GM20431 (cell line): ENCODE data around the gene ADGRG1.

Source experiments
- in situ Hi-C: fragments of 300-500 bp; cut with MseI, MboI; formaldehyde crosslinking; loops from one replicate; pipeline ENCODE4 v1.15.0; 2020; ENCODE audit warnings: low sequenced_read_pairs; ENCODE audit not compliant: unreplicated experiment

The ADGRG1 gene

DNA sequence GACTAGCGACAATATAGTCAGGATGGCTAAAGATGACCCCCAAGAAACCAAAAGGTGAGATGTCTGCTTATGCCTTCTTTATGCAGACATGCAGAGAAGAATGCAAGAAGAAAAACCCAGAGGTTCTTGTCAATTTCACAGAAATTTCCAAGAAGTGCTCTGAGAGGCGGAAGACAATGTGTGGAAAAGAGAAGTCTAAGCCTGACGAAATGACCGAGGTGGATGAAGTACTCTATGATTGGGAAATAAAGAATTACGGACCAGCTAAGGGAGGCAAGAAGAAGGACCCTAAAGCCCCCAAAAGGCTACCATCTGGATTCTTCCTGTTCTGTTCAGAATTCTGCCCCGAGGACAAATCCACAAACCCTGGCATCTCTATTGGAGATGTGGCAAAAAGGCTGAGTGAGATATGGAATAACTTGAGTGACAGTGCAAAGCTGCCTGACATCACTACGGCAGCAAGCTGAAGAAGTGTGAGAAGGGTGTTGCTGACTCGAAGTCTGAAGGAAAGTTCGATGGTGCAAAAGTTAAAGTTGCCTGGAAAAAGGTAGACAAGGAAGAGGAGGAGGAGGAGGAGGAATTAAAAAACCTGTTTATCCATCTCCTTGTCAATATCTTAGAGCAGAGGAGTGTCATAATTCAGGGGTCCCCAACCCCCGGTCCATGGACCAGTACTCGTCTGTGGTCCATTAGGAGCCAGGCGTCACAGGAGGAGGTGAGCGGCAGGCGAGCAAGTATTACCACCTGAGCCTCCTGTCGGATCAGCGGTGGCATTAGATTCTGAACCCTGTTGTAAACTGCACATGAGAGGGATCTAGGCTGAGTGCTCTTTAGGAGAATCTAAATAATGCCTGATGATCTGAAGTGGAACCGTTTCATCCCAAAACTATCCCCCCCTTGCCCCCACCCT is 25.1 kb upstream of the ADGRG1 start:
- in situ Hi-C loops, result no loop called here

DNA sequence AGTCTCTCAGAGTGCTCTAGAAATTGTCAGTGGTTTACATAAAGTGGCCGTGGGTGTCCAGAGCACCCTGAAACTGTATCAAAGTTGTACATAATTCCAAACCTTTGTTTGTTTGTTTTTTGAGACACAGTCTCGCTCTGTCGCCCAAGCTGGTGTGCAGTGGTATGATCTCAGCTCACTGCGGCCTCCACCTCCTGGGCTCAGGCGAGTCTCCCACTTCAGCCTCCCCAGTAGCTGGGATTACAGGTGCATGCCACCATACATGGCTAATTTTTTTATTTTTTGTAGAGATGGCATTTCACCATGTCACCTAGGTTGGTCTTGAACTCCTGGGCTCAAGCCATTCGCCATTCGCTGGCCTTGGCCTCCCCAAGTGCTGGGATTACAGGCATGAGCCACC is 24.3 kb upstream of the ADGRG1 start:
- in situ Hi-C loops, result no loop called here

DNA sequence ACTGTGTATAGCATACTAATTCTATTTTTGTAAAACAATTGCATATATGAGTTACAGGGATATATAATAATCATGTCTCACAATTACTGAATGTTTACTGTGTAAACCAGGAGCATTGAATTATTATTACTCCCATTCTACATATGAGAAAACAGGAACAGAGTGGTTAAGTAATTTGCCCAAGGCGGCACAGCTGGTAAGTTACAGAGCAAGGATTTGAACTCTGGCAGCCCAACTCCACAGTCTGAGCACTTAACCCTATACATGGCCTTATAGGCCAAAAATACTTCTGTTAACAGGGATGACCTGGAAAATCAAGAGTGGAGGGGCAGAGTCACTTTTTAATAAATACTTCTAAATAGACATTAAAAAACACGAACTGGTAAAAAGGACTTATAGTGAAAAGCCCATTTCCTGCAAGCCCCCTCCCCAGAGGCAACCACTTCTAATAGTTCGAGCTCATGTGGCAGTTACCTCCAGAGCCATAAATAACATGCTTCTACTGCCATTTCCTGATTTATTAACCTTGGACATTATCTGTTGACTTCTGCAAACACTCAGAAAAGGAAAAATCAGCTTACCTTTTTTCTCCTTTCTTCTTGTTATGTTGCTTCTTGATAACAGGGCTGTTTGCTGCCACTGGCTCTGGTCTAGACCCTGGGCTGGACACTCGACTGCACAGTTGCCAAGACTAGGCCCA is 22.1 kb upstream of the ADGRG1 start:
- in situ Hi-C loops, result no loop called here

DNA sequence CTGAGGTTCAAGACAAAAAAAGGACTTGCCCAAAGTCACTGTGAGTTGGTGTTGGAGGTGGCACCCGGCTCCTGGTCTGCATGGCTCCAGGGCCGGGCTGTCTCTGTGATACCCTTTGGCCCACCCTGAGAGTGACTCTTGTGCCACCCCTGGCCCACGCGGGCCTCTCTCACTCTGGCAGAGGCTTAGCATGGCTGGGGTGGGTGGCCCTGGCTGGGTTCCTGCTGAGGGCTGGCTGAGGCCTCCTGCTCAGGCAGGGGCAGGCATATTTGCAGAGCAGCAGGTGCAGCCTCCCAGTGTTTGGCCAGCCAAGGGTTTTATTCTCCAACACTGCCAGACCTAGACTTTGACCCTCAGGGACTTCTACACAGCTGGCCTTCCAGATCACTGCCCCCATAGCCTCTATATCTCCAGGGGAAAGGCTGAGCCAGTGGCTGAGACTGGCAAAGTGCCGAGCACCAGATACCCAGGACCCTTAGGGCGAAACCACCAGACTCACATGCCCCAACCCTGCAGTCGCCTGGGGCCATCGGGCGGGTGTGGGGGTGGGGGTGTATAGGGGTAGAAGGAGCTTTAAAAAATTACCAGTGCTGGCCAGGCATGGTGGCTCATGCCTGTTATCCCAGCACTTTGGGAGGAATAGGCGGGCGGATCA is 21.5 kb upstream of the ADGRG1 start:
- in situ Hi-C loops, result no loop called here

DNA sequence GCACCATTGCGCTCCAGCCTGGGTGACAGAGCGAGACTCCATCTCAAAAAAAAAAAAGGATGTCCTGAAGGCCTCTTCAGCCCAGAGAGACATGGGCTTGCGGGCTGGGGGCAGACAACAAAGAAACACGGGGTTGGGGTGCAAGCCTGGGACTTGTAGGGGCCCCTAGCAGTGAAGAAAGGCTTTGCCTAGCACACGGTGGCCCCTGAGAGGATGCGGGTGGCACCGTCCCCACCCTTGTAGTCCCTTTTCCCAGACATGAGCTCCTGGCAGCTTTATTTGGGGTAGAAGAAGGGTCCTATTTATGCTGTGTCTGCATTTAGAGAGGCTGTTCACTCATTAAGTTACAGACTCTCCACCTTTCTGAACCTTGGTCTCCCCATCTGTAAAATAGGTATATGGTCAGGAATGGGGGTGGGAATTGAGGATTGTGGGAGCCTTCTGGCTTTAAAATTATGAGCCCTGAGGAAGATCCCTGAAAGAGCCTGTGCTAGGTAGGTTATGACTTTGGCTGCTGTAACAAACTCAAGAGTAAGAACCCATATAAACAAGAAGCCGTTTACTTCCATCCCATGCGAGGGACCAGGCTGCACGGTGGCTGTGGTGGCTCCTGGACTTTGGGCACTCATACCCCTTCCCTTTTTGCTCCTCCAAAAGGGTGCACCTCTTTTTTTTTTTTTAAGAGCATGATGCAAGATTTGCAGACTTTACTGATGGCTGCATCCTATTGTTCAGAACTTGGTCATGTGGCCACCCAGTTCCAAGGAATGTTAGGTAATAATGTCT is 20.6 kb upstream of the ADGRG1 start:
- in situ Hi-C loops, result no loop called here

DNA sequence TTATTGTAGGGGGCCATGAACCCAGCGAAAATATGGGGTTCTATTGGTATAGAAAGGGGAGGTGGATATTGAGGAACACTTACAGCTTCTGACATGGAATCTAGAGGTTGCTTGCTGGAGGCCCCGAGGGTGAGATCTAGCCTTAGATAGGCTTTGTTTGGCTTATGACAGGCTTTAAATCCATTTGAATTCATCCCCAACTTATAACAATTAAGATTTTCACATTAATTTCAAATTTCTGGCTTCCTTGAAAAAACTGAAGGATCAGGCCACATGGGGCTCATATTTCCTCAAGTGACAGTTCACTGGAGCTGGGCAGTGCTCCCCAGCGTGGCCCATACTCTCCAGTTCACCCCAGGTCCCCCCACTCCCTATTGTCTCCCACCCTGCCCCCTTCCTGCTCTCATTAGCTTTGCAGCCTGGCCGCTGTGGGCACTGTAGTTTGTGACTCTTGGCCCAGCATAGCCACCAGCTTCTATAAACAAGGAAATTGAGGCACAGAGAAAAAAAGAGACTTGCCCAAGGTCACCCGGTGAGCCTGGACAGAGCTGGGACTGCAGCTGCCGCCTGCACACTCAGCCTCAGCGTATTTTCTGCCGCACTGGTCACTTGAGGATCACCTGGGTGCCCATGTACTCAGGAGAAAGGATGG is 19.8 kb upstream of the ADGRG1 start:
- in situ Hi-C loops, result no loop called here

DNA sequence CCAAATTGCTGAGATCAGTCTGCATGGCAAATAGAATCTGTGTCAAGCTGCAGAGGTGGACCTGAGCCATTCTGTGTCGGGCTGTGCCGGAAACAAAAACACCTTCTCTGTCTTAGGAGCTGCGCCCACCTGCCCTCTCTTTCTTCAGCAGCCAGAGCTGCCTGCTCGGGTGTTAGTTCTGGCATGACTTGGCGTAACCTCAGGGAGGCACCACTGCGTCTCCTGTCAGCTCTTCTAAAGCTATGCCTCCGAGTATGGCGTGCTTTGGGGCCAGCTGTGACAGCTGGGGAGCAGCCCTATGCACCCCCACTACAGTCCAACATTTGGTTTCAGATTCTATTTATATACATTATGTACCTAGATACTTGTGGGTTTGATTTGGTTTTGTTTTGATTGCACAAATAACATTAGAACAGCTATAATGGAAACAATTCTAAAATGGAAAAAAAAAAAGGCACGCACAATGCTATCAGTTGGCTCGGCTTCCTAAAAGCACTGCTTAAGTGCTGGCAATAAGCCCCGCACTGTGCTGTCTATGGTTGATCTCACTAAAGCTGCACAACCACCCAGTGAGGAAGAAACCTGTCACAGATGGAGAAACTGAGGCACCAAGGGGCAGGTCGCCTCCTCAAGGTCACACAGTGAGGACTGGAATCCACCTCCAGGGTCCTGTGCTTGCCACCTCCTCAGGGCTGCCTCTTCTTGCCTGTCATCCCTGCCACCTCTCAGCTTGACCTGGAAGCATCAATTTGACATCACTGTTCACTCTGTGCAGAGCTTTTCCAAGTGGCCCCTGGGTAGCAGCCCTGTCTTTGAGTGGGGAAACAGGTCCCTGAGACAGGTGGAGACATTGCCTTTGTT is 18.7 kb upstream of the ADGRG1 start:
- in situ Hi-C loops, result no loop called here

DNA sequence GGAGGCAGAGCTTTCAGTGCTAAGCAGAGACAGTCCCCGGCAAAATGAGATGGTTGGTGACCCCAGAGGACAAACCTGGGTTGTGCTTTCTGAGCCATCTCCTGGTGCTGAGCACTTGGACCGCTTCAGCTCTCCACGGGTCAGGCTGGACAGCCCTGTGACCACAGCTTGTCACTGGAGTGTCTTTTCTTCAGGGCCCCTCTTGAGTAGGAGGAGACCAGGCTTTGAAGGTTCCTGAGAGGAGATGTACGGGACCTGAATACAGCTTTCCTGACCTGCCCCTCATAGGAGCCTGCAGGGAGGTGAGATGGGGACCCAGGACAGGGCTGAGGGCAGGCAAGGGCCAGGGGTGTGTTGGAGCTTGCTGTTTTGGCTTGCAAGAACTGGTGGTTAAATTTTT is 17.8 kb upstream of the ADGRG1 start:
- in situ Hi-C loops, result no loop called here

DNA sequence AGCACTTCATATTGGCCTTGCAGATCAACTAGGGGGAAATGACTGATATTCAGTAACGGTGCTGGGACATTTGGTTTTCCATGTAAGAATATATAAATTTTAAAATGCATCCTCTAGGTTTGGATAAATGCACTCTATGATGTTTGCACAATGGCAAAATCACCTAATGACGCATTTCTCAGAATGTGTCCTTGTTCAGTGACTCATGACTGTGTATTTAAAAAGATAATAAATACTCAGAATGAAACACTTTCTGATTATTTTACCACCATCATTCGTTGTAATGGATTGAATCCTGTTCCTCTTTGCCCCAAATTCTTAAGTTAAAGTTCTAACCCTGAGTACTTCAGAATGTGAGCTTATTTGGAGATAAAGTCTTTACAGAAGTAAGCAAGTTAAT is 17.2 kb upstream of the ADGRG1 start:
- in situ Hi-C loops, result no loop called here

DNA sequence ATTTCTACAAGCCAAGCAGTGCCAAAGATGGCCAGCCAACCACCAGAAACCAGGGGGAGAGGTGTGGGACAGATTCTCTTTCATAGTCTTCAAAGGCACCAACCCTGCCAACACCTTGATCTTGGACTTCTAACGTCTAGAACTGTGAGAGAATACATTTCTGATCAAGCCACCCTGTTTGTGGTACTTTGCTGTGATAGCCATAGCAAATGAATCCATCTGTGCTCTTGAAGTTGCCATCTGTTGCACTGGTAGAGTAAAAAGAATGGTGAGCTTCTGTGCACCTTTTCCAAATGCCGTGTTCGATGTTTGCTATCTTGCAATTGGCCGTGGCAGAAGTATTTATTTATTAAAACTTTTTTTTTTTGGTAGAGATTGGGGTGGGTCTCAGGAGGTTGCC is 16.7 kb upstream of the ADGRG1 start:
- in situ Hi-C loops, result no loop called here

DNA sequence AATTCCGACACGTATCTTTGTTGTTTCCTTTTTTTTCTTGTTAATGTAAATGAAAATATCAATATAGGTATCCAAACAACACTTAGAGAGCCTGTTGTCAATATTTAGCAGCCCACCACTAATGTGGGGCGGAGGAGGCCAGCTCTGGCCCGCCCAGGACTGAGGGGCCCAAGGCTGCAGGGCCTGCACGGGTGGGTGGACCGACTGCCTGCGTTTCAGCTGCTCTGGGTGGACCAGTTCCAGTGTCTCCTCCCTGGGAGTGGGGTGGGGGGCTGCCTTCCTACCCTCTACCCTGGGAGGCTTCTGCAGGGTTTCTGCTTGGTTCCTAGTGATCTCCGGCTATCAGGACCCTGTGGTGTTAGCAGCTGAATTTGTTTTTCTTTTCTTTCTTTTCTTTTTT is 15.9 kb upstream of the ADGRG1 start:
- in situ Hi-C loops, result no loop called here

DNA sequence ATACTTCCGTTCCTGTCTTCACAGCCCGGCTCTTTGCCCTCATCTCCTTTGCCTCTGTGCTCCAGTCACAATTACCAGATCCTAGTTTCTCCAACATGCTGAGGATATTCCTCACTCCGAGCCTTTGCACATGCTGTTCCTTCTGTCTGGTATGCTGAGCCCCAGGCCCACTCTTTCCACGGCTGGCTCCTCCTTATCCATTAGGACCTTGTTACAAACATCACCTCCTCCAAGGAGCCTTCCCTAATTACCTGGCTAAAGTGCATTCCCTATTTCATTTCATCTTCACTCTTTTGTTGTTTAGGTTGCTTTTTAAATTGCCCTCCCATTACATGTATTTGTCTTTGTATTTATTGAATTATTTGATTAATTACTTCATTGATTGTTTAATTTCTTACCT is 14.9 kb upstream of the ADGRG1 start:
- in situ Hi-C loops, result no loop called here

DNA sequence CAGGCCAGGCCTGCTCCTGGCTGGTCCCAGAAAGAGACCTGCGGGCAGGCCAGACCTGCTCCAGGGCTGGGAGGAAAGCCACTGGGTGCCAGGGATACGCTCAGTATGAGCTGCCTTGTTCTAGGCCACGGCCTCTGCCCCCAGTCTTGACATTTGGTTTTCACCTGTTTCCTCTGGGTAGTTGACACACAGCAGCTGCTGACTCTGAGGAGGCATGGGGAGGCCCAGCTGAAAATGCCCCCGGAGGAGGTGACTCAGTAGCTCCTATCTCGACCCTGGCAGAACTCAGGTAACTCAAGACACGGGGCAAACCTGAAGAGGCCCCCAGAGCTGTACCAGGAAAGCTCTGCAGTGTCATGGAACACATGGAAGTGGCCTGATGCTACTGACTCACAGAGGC is 13.9 kb upstream of the ADGRG1 start:
- in situ Hi-C loops, result no loop called here

DNA sequence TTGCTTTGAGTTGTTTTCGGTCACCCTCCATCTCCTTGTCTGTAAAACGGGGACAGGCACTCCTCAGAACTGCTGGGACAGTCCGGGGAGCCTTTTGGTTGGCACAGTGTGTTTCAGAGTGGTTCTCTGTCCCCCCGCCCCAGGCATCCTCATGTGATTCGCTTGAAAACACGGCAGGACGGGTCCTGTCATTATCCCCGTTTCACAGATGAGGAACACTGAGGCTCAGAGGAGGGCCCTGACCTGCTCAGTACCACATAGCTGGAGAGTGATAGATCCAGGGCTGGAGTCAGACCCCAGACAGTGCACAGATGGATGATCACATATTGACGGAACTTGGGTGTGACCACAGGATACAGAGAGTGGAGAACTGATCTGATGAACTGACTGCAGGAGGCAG is 13.5 kb upstream of the ADGRG1 start:
- in situ Hi-C loops, result no loop called here

DNA sequence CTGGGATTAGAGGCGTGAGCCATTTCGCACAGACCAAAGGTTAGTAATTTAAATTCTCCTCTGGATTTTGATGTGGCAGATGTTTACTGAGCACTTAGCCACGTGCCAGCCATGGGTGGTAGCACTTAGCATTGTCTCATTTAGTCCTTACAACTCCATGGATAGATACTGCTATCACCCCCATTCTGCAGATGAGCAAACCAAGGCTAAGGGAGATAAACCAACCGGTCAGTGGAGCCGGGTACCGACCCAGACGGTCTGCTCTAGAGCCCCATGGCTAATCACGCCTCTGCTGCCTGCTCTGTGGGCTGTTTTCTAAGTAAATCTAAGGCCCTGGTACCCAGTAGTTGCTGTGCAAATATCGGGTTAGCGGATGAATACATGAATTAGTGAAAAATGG is 12.6 kb upstream of the ADGRG1 start:
- in situ Hi-C loops, result no loop called here

DNA sequence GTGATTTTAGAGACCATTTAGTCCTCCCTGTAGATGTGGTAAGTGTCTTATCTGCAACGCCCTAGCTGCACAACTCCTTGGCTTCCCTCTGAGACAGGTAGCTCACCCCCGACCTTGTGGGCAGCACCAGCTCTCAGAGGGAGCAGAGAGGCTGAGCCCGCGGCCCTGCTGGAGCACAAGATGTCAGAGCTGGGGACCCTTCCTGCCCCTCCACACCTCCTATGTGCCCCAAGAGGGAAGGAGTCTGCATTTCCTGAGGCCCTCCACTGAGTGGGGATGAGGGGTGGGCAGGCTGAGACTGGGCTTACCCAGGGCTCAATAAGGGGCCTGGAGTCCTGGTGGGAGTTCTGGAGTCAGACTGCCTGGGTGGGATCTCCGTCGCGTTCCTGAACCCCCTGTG is 12.2 kb upstream of the ADGRG1 start:
- in situ Hi-C loops, result no loop called here

DNA sequence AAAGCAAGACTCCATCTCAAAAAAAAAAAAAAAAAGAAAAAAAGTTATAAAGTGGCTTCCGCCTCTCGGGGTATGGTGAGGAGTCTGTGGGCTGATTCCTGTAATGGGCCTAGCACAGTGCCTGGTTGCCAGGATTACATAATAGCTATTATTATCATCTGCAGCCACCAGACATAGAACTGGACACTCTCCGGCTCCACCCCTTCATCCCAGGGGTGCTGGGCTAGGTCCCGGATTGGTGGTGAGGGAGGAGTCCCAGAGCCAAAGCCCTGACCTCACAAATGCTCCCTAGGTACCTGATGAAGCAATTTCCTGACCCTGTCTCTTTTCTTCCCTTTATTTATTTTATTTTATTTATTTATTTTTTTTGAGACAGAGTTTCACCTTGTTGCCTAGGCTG is 11.6 kb upstream of the ADGRG1 start:
- in situ Hi-C loops, result no loop called here

DNA sequence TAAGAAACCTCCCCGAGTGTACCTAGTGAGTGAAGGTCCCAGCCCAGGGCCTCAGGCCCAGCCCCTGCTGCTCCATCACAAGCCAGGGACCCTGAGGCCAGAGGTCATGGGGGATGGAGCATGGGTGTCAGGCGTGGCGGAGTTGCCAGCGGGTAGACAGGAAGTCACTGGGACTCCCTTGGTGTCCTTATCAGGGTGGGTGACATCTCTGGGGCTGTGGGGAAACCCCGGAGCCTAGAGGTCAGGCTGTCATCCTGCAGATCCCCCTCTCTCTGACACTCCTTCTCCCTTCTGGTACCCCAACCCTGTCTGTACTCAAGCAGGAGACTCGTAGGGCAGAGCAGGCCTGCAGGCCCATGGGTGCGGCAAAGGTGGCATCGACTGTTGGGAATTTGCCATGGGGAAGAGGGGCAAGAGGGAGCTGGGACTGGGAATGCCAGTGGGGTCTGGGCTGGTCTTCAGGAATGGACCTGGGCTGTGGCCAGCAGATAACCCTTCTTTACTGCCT is 10.8 kb upstream of the ADGRG1 start:
- in situ Hi-C loops, result no loop called here
